ENCODE data around the gene BORCS5. TPM values are rescaled to one million over a fixed set of nuclear protein-coding genes. Genes with fewer than 3 reads are reported as not detected.

BORCS5 gene
- total RNA-seq, 1 experiment from 2014 or later = 13.9 TPM

DNA sequence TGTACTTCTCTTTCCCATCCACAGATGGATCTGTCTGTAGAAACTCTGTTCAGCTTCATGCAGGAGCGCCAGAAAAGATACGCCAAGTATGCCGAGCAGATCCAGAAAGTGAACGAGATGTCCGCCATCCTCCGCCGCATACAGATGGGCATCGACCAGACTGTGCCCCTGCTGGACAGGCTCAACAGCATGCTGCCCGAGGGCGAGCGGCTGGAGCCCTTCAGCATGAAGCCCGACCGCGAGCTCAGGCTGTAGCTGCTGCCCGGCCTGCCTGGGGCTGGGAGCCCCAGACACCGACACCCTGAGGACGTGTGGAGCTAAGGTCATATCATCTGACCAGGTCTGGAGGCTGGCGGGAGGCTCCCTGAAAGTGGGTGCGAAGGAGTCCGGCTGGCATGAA, 108.6 kb downstream of the BORCS5 start:
- Mint-ChIP-seq H3K36me3 (ENCODE audit: insufficient read depth in 1 of 3, low read depth in 3 of 3) (peaks cover 12 to 22% (median 16%) of the 10 kb centered on the region in 3 experiments), H3K9me3 (peaks cover 9 to 11% of the 10 kb centered on the region in 2 experiments), H3K27ac (peak overlapping the region in 1 of 3 experiments; percentile 22; a peak in 1 of 7 replicates), H3K4me3 (no peak overlapping the region), H3K4me1 (peaks cover 7 to 10% of the 10 kb centered on the region in 2 experiments), H3K27me3 (ENCODE audit: low read depth) (no peaks in the 10 kb centered on the region)
- Histone ChIP-seq H2BK5ac (ENCODE audit: insufficient read length, low read length) (no peak overlapping the region), H3T11ph (ENCODE audit: low read length) (no peak overlapping the region), H2BK120ac (ENCODE audit: low read depth, low read length, poor library complexity, severe bottlenecking) (no peak overlapping the region), H3K18ac (ENCODE audit: insufficient read length, low read depth, low read length) (no peak overlapping the region), H3K79me1 (ENCODE audit: insufficient read depth, low read depth, low read length, poor library complexity, severe bottlenecking) (no peaks in the 10 kb centered on the region), H3K79me2 (ENCODE audit: insufficient read depth, low read length) (no peaks in the 10 kb centered on the region), H3K27ac (ENCODE audit: insufficient read length, low read depth, low read length) (no peak overlapping the region), H3K4me2 (ENCODE audit: insufficient read depth, insufficient read length, low read length) (no peak overlapping the region), H2BK20ac (ENCODE audit: low read depth, low read length, poor library complexity, severe bottlenecking) (no peak overlapping the region), H4K8ac (replicated peaks; ENCODE audit: insufficient read length, low read depth, low read length) (no peak overlapping the region), H3K14ac (ENCODE audit: insufficient read depth, low read length) (no peak overlapping the region; the same call in 1 of the 2 replicates), H2BK12ac (ENCODE audit: insufficient read length, low read depth, low read length) (no peak overlapping the region), H2BK15ac (ENCODE audit: low read depth, low read length) (no peak overlapping the region), H2AK5ac (ENCODE audit: insufficient read length, low read length) (no peak overlapping the region), H2AFZ (ENCODE audit: low read length) (no peak overlapping the region), H4K91ac (ENCODE audit: insufficient read length, low read depth, low read length) (no peak overlapping the region), H4K5ac (ENCODE audit: insufficient read length, low read depth, low read length) (no peak overlapping the region), H3K9ac (ENCODE audit: extremely low read depth, insufficient read length, low read length) (no peak overlapping the region), H3K27me3 (ENCODE audit: insufficient read depth, low read length) (no peaks in the 10 kb centered on the region), H3K56ac (ENCODE audit: insufficient read length, low read depth, low read length) (no peak overlapping the region), H3K23me2 (ENCODE audit: insufficient read length, low read depth, low read length, poor library complexity, severe bottlenecking) (no peaks in the 10 kb centered on the region), H3K23ac (ENCODE audit: insufficient read length, low read depth, low read length) (no peak overlapping the region), H3K4ac (ENCODE audit: low read depth, low read length) (no peak overlapping the region), H4K20me1 (ENCODE audit: control insufficient read depth, insufficient read depth, insufficient read length) (no peaks in the 10 kb centered on the region), H3K9me3 (ENCODE audit: control insufficient read depth, low read depth, low read length) (no peaks in the 10 kb centered on the region), H3K4me1 (ENCODE audit: insufficient read depth, low read length) (peaks cover 4% of the 10 kb centered on the region; the same call in 1 of the 2 replicates)
- TF ChIP-seq, protein P1, sequence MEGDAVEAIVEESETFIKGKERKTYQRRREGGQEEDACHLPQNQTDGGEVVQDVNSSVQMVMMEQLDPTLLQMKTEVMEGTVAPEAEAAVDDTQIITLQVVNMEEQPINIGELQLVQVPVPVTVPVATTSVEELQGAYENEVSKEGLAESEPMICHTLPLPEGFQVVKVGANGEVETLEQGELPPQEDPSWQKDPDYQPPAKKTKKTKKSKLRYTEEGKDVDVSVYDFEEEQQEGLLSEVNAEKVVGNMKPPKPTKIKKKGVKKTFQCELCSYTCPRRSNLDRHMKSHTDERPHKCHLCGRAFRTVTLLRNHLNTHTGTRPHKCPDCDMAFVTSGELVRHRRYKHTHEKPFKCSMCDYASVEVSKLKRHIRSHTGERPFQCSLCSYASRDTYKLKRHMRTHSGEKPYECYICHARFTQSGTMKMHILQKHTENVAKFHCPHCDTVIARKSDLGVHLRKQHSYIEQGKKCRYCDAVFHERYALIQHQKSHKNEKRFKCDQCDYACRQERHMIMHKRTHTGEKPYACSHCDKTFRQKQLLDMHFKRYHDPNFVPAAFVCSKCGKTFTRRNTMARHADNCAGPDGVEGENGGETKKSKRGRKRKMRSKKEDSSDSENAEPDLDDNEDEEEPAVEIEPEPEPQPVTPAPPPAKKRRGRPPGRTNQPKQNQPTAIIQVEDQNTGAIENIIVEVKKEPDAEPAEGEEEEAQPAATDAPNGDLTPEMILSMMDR (conservative IDR thresholded peaks at IDR 0.05) = no peak
- DNase-seq = no peak
- WGBS (ENCODE audit: extremely low coverage, insufficient read length, low lambda C conversion rate) = no CpG with 5 or more reads among the region's 20 CpGs

Measured in H9 (cell line).